CD14-positive monocyte (primary cell): ENCODE data around the gene HPRT1. TPM values are rescaled to one million over a fixed set of nuclear protein-coding genes. Genes with fewer than 3 reads are reported as not detected.

Source experiments
- DNase-seq, 3 donors: peaks; one replicate each; pipeline ENCODE4 v3.0.0-alpha.2; 2011 to 2022
- H2AFZ ChIP-seq: 2 replicates; pipeline ENCODE4 v1.6.0; 2012; ENCODE audit warnings: mild to moderate bottlenecking, low read depth, low read length, inconsistent platforms; ENCODE audit not compliant: insufficient read depth, poor library complexity, severe bottlenecking
- H3K27ac ChIP-seq, 2 donors: 1 replicate in 1 of 2; 2 replicates in 1 of 2; pipeline ENCODE4 v1.5.1; 2012 to 2013; ENCODE audit warnings: low read length in 2 of 2, control low read depth in 1 of 2, inconsistent platforms in 1 of 2, low read depth in 1 of 2, mild to moderate bottlenecking in 1 of 2
- H3K27me3 ChIP-seq, 2 donors: one replicate each; pipeline versions ENCODE4 v1.6.0 to v1.6.1; 2011 to 2013; ENCODE audit warnings: low read length in 2 of 2; ENCODE audit not compliant: control insufficient read depth in 2 of 2, insufficient read depth in 2 of 2
- H3K36me3 ChIP-seq, 2 donors: replicated peaks in 1 of 2; 1 replicate in 1 of 2; 2 replicates in 1 of 2; pipeline versions ENCODE4 v1.5.1 to v1.6.1; 2012 to 2013; ENCODE audit warnings: low read length in 2 of 2, control low read depth in 1 of 2, inconsistent platforms in 1 of 2, mild to moderate bottlenecking in 1 of 2; ENCODE audit not compliant: insufficient read depth in 2 of 2, control insufficient read depth in 1 of 2
- H3K4me1 ChIP-seq, 2 donors: 1 replicate in 1 of 2; 2 replicates in 1 of 2; pipeline versions ENCODE4 v1.5.1 to v1.6.1; 2012 to 2013; ENCODE audit warnings: low read length in 2 of 2, control low read depth in 1 of 2, inconsistent platforms in 1 of 2, mild to moderate bottlenecking in 1 of 2, moderate library complexity in 1 of 2; ENCODE audit not compliant: insufficient read depth in 2 of 2, control insufficient read depth in 1 of 2
- H3K4me2 ChIP-seq: replicated peaks from 2 replicates; pipeline ENCODE3; 2012; ENCODE audit warnings: low read length, moderate library complexity, mild to moderate bottlenecking; ENCODE audit not compliant: poor library complexity, severe bottlenecking; ENCODE audit errors: extremely low read depth
- H3K4me3 ChIP-seq, 3 experiments: fragments of 200-600 bp in 1 of 3; sonication (generic) in 1 of 3; replicated peaks in 1 of 3; 1 replicate in 2 of 3; 2 replicates in 1 of 3; pipeline ENCODE4 v1.5.1; 2011 to 2013; ENCODE audit warnings: low read length in 3 of 3, mild to moderate bottlenecking in 3 of 3, control low read depth in 2 of 3, low read depth in 2 of 3, inconsistent platforms in 1 of 3, moderate library complexity in 1 of 3
- H3K79me2 ChIP-seq: 2 replicates; pipeline ENCODE4 v1.6.0; 2012; ENCODE audit warnings: mild to moderate bottlenecking, control low read depth, inconsistent platforms, low read length, moderate library complexity; ENCODE audit not compliant: insufficient read depth
- H3K9ac ChIP-seq: 2 replicates; pipeline ENCODE4 v1.6.0; 2017; ENCODE audit warnings: low read length, mild to moderate bottlenecking; ENCODE audit not compliant: insufficient read depth, poor library complexity, severe bottlenecking
- H3K9me3 ChIP-seq, 2 donors: replicated peaks in 1 of 2; 1 replicate in 1 of 2; 2 replicates in 1 of 2; pipeline versions ENCODE4 v1.5.1 to v1.6.1; 2012 to 2013; ENCODE audit warnings: low read length in 2 of 2, control low read depth in 1 of 2; ENCODE audit not compliant: control insufficient read depth in 1 of 2, insufficient read depth in 1 of 2
- H4K20me1 ChIP-seq: 2 replicates; pipeline ENCODE4 v1.6.0; 2012; ENCODE audit warnings: mild to moderate bottlenecking, low read length, control low read depth, moderate library complexity; ENCODE audit not compliant: insufficient read depth
- H3K27ac Mint-ChIP-seq, 7 donors: one replicate each; pipeline ENCODE4 v1.8.0; 2020; ENCODE audit warnings: mild to moderate bottlenecking in 7 of 7, mixed read lengths in 7 of 7, moderate library complexity in 6 of 7, inconsistent platforms in 2 of 7
- H3K27me3 Mint-ChIP-seq, 3 donors: one replicate each; pipeline ENCODE4 v1.8.0; 2021 to 2022; ENCODE audit warnings: low read depth in 3 of 3, mild to moderate bottlenecking in 3 of 3, mixed read lengths in 3 of 3, moderate library complexity in 3 of 3, inconsistent platforms in 1 of 3
- H3K36me3 Mint-ChIP-seq, 2 donors: one replicate each; pipeline ENCODE4 v1.8.0; 2020; ENCODE audit warnings: mixed read lengths in 2 of 2, inconsistent platforms in 1 of 2, mild to moderate bottlenecking in 1 of 2
- H3K4me1 Mint-ChIP-seq: one replicate; pipeline ENCODE4 v1.8.0; 2020; ENCODE audit warnings: mild to moderate bottlenecking, mixed read lengths
- H3K4me3 Mint-ChIP-seq, 2 donors: one replicate each; pipeline ENCODE4 v1.8.0; 2020; ENCODE audit warnings: mild to moderate bottlenecking in 2 of 2, mixed read lengths in 2 of 2, moderate library complexity in 1 of 2
- H3K9me3 Mint-ChIP-seq, 7 donors: one replicate each; pipeline ENCODE4 v1.8.0; 2020 to 2022; ENCODE audit warnings: mixed read lengths in 7 of 7, mild to moderate bottlenecking in 6 of 7, moderate library complexity in 6 of 7, inconsistent platforms in 2 of 7
- WGBS: methylation state at CpG from one replicate; pipeline ENCODE4 v1.1.5; 2013; ENCODE audit warnings: missing lambda C conversion rate; ENCODE audit not compliant: insufficient coverage; 5-methylcytosine and 5-hydroxymethylcytosine counted together
- intact Hi-C, 2 donors: fragments of 100-400 bp; cut with micrococcal nuclease; formaldehyde crosslinking; loops; one replicate each; pipeline versions ENCODE4 v1.15.0 to v1.15.1; 2023
- polyA plus RNA-seq, 3 donors: library from polyadenylated mRNA; depleted of rRNA in 1 of 3; unstranded in 2 of 3; stranded (reverse) in 1 of 3; fragments of 300-500 nt in 2 of 3; fragments of >200 nt in 1 of 3; fragmentation: Illumina TruSeq in 2 of 3; gene quantifications; 1 replicate in 2 of 3; 2 replicates in 1 of 3; pipeline ENCODE4 v1.2.3, GENCODE V29; 2012 to 2021
- TF ChIP-seq, protein P1 (sequence below): fragments of 200-600 bp; IDR thresholded peaks from one replicate; pipeline ENCODE4 v1.8.0; 2022; ENCODE audit warnings: antibody characterized with exemption, mild to moderate bottlenecking

Gene HPRT1
- polyA plus RNA-seq, 3 donors = 13.0 to 56.4 (median 54.5) TPM

DNA sequence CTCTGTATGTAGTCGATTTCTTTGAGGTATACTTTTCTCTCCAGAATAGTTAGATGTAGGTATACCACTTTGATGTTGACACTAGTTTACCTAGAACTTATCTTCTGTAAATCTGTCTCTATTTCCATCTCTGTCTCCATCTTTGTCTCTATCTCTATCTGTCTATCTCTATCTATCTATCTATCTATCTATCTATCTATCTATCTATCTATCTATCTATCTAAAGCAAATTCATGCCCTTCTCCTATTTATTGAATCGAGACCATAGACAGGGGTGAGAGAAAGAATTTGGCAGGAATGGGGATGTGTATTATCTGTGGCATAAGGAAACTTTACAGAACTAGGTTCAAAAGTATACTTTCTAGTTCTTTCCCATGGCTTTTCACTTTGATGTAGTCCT, 21.4 kb downstream of the HPRT1 start:
- H3K27ac ChIP-seq = no peak overlapping the region
- no peaks in the 10 kb centered on the region for H4K20me1 ChIP-seq
- H2AFZ ChIP-seq = no peak overlapping the region
- no peak overlapping the region for H3K4me2 ChIP-seq
- H3K27me3 Mint-ChIP-seq = peaks cover 0 to 4% (median 0%) of the 10 kb centered on the region in 3 donors
- no peaks in the 10 kb centered on the region for H3K9me3 Mint-ChIP-seq
- H3K79me2 ChIP-seq = no peaks in the 10 kb centered on the region
- TF ChIP-seq, protein P1, sequence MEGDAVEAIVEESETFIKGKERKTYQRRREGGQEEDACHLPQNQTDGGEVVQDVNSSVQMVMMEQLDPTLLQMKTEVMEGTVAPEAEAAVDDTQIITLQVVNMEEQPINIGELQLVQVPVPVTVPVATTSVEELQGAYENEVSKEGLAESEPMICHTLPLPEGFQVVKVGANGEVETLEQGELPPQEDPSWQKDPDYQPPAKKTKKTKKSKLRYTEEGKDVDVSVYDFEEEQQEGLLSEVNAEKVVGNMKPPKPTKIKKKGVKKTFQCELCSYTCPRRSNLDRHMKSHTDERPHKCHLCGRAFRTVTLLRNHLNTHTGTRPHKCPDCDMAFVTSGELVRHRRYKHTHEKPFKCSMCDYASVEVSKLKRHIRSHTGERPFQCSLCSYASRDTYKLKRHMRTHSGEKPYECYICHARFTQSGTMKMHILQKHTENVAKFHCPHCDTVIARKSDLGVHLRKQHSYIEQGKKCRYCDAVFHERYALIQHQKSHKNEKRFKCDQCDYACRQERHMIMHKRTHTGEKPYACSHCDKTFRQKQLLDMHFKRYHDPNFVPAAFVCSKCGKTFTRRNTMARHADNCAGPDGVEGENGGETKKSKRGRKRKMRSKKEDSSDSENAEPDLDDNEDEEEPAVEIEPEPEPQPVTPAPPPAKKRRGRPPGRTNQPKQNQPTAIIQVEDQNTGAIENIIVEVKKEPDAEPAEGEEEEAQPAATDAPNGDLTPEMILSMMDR = no peak
- no peak for DNase-seq
- H3K9ac ChIP-seq = no peak overlapping the region
- intact Hi-C loops = no loop called here
- H3K4me1 Mint-ChIP-seq = peaks cover 2% of the 10 kb centered on the region
- no CpG with 5 or more reads among the region's 2 CpGs for WGBS
- H3K4me3 ChIP-seq = no peak overlapping the region
- H3K36me3 ChIP-seq = peaks cover 3 to 4% of the 10 kb centered on the region in 2 donors
- H3K9me3 ChIP-seq = no peaks in the 10 kb centered on the region
- no peak overlapping the region for H3K4me3 Mint-ChIP-seq
- H3K27me3 ChIP-seq = no peaks in the 10 kb centered on the region
- peaks cover 0 to 7% of the 10 kb centered on the region in 2 donors for H3K36me3 Mint-ChIP-seq
- no peak overlapping the region for H3K27ac Mint-ChIP-seq
- H3K4me1 ChIP-seq = no peaks in the 10 kb centered on the region

- Histone ChIP-seq H4K20me1 (no peaks in the 10 kb centered on the region), H3K36me3 (peaks cover 0 to 4% of the 10 kb centered on the region in 2 donors), H3K4me2 (no peak overlapping the region), H3K27ac (no peak overlapping the region), H3K4me1 (no peaks in the 10 kb centered on the region), H3K9ac (no peak overlapping the region), H3K79me2 (no peaks in the 10 kb centered on the region), H3K9me3 (no peaks in the 10 kb centered on the region), H3K27me3 (no peaks in the 10 kb centered on the region), H3K4me3 (no peak overlapping the region), H2AFZ (no peak overlapping the region)
- intact Hi-C loops = no loop called here
- H3K27me3 Mint-ChIP-seq = peaks cover 0 to 4% (median 0%) of the 10 kb centered on the region in 3 donors
- peaks cover 0 to 10% of the 10 kb centered on the region in 2 donors for H3K36me3 Mint-ChIP-seq
- H3K27ac Mint-ChIP-seq = no peak overlapping the region
- DNase-seq = peak; percentile 29 to 40 (median 33)
- no peaks in the 10 kb centered on the region for H3K9me3 Mint-ChIP-seq
- H3K4me3 Mint-ChIP-seq = no peak overlapping the region
- TF ChIP-seq, protein P1 = no peak
- peaks cover 2% of the 10 kb centered on the region for H3K4me1 Mint-ChIP-seq
- WGBS = no CpG with 5 or more reads among the region's 3 CpGs
Measured at GRCh38 chrX:134482371-134482770, 22.4 kb downstream of the HPRT1 start.
